HG03565 (cell line): ENCODE results near the gene UBASH3B.

Experiments
- ATAC-seq: cut with Tn5 transposase; IDR thresholded peaks from one replicate; pipeline ENCODE4 v1.9.1; 2021; ENCODE audit warnings: mild to moderate bottlenecking, moderate library complexity; ENCODE audit not compliant: unreplicated experiment

Gene UBASH3B

DNA sequence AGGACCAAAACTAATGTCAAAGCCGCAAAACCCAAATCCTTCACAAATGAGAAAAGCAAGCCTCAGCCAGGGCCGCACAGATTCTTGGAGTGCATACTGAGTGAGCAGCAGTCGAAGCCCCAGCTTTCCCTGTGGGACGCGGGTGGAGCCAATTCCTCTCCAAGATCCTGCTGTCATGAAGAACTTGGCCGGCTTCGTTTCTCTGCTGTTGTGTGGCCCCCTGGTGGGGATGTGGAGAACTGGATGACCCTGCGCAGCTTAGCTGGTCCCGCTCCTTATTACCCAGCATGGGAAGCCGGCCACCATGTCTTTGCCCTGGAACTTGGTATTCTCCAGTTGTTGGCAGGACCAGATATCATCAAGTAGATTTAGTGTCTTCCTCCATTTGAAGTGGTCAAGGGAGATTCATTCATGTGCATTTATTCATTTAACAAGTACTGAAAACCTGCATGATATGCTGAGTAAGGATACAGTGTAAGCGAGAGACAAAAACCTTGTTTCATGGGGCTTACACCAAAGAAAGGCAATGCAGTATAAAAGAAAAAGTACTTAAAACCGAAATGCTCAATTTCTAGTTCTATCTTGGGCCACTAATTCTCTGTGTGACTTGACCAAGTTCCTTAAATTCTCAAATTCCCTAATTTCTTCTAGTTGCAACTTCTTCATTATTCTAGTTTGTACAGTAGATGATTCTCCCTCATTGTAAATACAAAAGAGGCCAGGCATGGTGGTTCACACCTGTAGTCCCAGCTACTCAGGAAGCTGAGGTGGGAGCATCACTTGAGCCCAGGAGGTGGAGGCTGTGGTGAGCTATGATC, 126.1 kb downstream of the UBASH3B start:
- ATAC-seq: peak; percentile 60

DNA sequence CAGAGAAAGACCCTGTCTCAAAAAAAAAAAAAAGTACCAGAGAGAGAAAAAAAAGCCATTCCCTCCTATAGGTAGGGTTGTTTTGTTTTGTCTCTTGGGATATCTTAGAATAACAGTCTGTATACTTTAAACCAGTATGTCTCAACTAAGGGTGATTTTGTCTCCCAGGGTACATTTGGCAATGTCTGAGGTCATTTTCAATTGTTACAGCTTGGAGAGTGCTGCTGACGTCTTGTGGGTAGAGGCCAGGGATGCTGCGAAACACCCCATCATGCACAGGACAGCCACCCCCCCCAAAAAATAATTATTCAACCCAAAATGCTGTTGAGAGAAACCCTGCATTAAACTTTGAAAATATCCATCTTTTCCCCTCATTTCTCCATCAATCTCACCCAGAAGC, 126.7 kb downstream of the UBASH3B start:
- ATAC-seq: no peak

DNA sequence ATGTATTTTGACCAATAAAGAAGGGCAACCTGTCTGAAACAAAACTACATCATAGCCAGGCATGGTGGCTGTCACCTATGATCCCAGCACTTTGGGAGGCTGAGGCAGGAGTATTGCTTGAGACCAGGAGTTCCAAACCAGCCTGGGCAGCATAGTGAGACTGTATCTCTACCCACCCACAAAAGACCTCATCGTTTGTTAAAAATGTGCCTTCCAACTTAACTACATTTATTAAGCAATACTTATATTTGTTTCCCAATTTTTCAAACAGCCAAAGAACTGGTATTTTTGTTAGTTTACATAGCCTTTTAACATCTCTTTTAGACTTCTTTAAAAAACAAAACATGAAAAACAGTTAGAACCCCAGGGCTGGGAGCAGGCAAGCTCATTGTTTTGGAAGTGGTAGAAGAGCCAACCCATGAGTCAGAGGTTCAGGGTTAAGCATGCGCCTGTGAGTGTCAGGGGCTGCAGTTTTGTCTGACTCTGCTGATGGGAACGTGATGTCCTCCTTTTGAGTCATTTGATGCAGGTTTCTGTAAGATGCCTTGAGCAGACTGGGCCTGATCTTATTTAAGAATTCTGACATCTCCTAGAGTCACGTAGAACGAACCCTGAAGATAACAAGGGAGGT, 128.9 kb downstream of the UBASH3B start:
- ATAC-seq: no peak

DNA sequence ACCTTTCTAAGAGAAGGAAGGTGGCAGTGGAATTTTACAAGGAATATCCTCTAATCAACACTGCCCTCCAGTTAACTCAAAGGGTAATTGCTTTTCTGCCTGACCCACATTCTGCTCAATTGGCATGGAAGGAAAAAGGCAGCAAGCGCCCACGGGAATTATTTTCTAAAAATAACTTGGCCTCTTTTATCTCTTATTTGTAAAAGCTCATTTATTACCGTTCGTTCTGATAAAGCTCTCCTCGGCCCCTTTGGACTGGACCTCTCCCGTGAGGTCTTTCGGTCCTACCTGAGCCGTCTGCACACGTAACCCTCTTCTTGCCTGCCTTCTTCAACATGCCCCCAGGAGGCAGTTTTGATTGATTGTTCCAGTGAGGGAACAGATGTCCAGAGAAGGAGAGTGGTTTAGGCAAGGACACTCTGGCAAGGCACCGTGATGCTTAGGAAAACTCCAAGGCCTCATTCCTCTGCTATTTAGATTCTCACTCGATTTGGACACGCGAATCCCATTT, 129.6 kb downstream of the UBASH3B start:
- ATAC-seq: no peak

DNA sequence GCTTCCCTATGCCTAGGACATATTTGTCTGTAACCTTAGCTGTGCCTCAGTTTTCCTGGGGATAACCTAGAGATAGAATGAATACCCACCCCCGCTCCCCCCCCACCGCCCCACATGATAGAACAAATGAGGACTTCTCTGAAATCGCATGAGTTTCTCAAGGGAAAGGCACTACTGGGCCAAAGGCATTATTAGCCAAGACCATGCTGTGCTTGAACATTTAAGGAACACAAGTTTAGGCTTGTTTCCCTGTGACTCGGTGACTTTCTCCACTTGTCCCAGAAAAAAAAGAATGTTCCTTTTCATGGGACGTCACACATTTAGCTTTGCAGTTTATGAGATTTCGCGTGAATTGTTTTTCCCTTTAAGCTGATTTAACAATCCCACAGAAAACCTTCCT, 131.4 kb downstream of the UBASH3B start:
- no peak for ATAC-seq

DNA sequence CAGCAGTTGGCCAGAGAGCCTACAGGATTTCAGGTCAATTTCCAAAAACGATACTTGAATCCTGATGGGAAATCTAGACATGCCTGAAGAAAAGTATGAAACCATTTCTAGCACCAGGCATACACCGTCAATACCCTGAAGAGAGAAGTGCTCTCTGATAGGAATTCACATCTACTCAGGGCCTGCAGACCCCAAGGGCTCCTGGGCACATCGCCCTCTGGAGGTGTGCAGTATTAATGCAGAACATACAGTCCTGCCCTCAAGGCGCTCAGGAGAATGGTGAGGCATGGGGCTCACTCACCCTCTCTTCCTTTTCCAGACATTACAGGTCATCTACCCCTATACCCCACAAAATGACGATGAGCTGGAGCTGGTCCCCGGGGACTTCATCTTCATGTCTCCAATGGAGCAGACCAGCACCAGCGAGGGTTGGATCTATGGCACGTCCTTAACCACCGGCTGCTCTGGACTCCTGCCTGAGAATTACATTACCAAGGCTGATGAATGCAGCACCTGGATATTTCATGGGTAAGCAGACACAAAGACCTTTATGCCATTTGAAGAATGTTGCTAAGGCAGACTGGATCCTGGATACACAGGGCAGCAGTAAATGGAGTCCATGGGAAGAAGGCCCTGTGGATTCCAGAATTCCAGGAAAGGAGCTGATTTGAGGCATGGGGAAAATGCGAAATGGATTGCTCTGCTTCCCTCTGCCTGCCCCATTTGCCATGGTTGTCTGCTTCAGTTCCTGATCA, 133.4 kb downstream of the UBASH3B start:
- no peak for ATAC-seq

DNA sequence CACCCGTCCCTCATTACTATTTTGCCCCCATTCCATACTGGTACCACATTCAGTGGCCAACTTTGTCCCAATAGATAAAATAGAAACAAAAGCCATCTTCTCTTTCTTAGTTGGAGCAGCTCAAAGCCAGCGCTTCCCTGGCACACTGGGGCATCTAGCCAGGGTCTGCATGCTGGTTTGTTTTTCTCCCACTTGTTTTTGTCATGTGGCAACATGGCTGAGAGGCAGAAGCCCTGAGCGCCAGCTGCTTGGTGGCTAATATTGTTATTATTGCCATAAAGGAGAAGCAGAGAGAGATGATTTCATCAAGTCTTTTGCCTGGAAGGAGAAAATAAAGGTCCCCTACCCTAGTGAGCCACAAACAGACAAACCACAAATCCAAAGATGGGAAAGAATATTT, 134.4 kb downstream of the UBASH3B start:
- no peak for ATAC-seq

DNA sequence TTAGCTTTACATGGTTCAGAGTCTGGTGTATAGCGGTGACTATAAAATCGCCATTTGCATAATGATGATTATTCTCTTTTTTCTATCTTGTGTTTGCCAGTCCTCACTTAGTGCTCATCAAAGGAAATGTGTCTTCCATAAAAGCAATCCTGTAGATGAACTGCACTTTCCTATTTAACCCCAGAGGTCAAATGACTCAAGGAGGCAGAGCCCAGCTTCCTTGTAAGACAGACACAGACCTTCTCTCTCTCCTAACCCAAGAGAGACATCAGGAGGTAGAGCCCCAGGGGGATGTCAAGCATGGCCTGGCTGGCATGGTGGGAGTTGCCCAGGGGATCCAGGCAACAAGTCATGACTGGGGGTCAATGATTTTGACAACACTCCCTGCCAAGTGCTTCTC, 135.9 kb downstream of the UBASH3B start:
- ATAC-seq: no peak

DNA sequence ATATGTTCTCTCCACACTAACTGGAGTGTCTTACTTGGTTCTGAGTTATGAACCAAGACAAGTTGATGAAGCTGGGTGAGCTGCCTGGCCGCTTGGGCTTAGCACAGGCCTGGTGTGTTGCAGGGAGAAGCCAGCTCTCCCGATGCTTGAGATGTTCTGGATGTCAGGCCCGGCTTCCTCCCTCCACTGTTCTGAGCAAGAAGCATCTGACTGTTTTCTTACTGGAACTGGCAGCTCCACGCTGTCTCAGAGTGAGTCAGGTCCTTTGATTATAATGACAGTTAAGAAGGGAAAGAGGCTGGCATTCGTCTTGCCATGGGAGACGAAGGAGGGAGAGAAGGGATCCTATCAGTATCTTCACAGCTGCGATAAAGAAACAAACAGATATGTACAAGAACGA, 136.3 kb downstream of the UBASH3B start:
- no peak for ATAC-seq

DNA sequence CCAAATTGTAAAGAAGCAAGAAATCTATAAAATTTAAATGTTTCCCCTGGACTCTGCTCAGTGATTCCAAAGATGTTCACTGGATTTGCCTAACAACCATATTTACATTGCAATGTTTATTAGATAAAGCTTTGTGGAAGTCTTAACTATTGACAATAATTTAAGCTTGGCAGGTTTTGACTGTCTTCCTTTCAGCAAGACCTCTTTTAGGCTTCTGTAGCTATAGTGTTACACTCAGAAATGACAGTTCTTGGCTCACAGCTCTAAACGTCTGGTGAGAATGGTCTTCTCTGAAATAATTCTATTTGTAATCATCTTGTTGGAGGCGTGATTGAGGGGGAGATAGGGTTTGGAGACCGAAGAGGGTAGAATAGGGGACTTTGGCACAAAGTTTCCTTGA, 138.0 kb downstream of the UBASH3B start:
- no peak for ATAC-seq

DNA sequence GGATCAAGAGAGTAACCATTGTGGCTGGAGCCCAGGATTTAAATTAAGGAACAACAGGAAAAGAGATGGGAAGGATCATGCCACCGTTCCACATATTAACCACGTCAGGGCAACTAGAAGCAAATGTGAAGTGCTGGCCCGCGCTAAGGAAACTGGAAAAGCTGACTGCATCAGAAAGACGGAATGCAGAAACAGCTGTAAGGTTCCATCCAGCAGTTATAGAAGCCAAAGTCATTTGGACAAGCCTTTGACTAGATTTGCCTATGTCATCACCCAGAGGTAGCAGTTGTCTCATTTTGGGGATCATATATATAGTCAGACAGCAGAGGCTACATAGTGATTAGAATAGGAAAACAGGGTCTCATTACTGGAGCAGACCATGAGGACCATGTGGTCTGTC, 139.8 kb downstream of the UBASH3B start:
- no peak for ATAC-seq

DNA sequence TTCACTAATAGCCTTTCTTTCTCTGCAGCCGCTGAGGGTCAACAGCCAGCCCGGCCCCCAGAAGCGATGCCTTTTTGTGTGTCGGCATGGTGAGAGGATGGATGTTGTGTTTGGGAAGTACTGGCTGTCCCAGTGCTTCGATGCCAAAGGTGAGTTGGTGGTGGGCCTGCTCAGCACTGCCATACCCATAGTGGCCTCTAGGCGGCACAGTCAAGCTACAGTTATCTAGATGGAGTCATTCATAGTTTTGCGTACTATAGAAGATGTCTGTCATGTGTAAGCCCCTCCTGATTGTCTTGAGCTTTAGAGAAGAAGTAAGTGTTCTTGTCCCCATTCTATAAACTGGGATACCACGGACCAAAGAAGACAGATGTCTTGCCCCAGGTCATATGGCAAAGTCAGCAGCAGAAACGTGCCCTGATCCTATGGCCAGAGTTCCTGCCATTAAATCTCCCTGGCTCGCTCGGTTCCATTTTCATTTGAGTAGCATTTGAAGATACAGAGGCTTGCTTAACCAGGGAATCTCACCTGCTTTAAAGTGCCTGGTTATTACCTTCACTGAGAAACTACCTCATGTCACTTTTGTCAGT, 140.7 kb downstream of the UBASH3B start:
- ATAC-seq: no peak

DNA sequence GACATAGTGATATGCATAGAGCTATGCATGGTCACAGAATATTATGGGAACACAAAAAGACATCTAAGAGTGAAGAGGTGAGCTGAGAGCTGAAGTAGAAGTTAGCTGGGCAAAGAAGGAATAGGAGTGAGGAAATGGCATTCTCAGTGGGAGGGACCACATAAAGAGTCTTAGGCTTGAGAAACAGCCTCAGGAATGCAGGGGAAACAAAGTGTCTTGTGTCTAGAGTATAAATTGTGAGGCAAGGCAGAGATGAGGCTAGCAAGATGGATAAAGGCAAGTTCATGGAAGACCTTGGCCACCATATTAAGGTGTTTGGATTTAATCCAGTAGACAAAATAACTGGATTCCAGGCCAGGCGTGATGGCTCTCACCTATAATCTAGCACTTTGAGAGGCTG, 142.1 kb downstream of the UBASH3B start:
- ATAC-seq: no peak

DNA sequence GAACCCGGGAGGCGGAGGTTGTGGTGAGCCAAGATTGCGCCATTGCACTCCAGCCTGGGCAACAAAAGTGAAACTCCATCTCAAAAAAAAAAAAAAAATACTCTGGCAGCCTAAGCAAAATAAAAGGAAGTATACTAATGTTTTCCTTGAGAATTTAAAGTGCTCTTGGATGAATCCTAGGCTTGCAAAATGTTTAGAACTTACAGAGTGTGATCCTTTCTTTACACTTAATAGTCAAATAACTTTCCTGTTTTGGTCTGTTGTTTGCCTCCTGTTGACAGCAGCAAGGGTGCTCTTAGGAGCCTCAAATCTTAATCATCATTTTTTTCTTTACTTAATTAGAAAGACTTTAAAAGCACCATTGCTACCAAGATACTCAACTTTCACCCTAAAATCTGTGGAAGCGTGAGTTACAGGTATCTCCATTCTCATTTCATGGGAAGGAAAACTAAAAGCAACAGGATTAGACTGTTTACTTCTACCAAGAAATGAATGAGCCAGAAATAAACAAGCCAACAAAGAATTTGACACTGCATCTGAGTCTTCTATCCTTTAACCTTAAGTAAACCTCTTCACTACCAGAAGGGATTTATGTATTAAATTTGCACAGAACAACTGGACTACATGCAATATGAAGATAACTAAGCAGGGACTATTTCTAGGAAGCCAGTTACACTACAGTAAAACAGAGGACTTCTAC, 144.0 kb downstream of the UBASH3B start:
- no peak for ATAC-seq

DNA sequence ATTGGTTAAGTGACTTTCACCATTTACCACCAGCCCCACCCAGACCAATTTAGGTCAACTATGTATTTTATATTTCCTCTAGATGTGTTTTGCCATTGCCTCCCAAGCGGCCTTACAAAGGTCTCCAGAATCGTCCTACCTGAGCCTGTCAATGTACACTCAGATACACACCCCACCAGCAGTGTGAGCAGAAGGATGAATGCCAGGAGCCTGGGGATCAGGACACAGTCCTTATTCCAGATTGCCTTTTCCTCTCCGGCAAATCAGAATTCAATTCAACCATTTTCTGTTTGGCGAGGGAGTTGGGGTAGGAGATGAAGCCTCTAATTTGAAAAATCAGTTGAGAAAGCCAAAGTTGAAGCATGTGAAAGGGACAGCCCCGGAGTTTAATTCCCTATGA, 147.4 kb downstream of the UBASH3B start:
- ATAC-seq: no peak

DNA sequence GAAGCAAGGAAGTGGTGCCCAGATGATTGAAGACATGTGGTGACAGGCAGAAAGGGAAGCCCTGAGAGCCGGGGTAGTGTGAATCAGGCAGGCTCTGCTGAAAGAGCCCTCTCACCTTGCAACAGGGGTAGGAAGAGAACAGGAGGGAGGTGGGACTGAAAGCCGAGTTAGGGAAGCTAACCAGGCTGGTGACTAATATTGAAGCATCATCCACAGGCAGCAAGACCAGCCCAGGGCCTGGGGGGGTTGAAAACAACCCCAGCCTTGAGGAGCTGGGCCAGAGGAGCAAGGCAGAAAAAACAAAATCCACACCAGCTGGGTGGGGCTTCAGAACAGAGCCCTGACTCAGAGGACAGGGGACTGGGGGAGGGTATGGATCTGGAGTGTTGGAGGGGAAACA, 147.8 kb downstream of the UBASH3B start:
- ATAC-seq: no peak

DNA sequence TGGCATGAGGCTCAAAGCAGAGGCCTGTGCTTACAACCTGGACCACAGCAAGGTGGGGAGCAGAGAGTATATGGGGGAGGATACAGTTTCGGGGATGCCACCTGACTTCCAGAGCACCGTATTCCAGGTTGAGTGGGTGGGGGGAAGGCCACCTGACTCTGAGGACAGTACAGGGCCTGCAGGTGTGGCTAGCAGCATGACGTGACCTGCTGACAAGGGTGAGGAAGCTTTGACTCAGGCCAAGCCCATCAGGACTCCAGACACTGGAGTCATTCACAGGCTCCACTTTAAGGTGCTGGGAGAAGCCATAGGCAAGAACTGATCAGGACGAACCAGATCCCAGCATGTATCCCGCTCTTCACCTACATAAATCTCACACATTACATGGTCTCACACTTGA, 148.2 kb downstream of the UBASH3B start:
- no peak for ATAC-seq

DNA sequence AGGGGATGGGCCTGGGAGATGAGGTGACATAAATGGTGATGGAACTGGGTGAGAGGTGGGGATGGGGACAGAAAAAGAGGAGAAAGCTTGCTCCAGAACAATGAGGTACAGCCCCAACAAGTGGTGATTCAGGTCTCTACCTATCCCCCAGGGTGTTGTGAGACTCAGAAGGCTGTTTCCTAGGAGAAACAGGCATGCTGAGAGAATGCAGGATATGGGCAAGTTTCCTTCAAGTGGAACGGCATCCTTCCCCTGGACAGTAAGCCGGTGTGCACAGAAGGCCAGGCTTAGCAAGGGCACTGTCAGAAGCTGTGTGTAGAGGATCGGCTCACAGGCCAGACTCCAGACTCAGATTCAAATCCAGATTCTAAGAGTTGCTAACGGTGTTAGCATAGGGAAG, 148.6 kb downstream of the UBASH3B start:
- no peak for ATAC-seq

DNA sequence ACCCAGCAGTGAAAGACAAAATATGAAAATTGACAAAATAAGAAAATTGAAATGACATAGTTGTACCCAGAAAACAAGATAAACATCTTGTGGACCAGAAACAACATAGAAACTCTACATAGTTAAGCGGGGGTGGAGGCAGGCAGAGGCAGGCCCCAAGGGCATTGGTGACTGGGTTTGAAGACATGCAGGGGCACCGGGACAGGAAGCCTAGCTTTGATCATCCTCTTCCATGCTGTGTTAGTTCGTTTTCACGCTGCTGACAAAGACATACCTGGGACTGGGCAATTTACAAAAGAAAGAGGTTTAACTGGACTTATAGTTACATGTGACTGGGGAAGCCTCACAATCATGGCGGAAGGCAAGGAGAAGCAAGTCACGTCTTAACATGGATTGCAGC, 149.3 kb downstream of the UBASH3B start:
- ATAC-seq: no peak

DNA sequence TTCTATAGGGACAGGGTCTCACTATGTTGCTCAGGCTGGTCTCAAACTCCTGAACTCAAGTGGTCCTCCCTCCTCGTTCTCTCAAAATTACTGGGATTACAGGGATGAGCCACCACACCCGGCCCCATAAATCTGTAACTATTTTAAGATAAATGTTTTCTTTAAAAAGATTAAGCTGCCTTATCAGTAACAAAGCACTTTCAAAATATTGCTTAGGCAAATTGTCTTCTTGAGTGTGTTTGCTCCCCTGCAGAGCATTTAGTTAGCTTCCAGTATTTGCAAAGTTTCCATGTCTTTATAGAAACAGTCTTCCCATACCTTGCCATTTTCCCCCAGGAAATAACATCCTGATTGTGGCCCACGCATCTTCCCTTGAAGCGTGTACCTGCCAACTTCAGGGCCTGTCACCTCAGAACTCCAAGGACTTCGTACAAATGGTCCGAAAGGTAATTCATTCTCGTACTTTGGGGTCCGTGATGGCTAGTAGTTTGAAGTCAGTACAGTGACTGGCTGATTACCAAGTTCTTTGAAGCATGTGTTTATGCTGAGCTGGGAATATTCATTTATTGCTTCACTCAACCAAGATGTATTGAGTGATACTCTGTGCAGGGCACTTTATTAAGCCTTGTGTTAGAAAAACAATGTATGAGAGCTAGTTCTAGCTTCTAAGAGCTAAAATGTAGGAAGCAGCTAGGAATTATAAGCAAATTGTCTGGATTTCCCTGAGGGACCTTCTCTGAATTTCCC, 152.4 kb downstream of the UBASH3B start:
- ATAC-seq: no peak
